ENCODE data around the gene CYP8B1.

Gene CYP8B1

DNA sequence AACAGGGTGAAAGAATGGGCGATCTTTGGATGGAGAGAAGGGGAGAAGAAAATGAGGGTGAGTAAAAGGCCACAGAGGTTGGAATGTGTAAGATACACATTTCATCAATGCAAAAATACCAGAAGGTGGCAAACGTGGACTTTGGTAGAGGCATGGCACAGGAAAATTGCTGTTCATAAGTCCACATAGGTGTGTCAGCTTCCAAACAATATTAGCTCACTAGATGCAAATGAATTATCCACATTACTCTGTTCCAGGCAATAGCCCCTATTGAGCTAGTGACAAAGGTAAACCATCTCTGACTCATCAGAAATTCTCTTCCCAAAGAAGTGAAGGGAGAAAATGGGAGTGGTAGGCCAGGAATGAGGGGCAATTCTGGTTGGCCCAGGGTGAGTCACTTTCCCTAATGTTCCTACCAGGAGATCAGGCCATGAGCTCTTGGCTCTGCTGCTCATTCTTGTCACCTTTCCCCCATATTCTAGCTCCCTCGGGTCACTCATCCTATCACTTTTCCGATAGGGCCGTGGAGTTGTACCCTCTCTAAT is 46.5 kb downstream of the CYP8B1 start:
- TF ChIP-seq, protein P1, sequence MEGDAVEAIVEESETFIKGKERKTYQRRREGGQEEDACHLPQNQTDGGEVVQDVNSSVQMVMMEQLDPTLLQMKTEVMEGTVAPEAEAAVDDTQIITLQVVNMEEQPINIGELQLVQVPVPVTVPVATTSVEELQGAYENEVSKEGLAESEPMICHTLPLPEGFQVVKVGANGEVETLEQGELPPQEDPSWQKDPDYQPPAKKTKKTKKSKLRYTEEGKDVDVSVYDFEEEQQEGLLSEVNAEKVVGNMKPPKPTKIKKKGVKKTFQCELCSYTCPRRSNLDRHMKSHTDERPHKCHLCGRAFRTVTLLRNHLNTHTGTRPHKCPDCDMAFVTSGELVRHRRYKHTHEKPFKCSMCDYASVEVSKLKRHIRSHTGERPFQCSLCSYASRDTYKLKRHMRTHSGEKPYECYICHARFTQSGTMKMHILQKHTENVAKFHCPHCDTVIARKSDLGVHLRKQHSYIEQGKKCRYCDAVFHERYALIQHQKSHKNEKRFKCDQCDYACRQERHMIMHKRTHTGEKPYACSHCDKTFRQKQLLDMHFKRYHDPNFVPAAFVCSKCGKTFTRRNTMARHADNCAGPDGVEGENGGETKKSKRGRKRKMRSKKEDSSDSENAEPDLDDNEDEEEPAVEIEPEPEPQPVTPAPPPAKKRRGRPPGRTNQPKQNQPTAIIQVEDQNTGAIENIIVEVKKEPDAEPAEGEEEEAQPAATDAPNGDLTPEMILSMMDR (conservative IDR thresholded peaks at IDR 0.05): no peak
- H3K27ac ChIP-seq: peak overlapping the region; percentile 1; the same call in 1 of the 2 replicates

DNA sequence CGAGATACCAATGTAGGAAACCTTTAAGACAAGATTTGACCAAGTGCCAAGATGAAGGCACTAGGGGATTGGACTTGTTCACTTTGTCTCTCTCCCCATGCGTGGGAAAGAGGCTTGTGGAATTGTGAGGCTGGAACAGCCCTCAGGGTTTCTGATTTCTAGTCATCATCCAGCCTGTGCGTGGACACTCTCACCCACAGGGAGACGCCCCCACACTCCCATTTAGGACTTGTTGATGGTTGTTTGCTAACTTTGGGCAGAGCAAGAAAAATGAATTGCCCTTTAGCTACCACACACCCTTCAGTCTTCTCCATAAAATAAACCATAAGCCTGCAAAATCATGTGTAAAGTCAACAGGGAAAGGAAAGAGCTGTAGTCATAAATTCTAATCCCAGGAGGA is 48.0 kb downstream of the CYP8B1 start:
- no peak overlapping the region for H3K27ac ChIP-seq
- TF ChIP-seq, protein P1 (conservative IDR thresholded peaks at IDR 0.05): no peak

DNA sequence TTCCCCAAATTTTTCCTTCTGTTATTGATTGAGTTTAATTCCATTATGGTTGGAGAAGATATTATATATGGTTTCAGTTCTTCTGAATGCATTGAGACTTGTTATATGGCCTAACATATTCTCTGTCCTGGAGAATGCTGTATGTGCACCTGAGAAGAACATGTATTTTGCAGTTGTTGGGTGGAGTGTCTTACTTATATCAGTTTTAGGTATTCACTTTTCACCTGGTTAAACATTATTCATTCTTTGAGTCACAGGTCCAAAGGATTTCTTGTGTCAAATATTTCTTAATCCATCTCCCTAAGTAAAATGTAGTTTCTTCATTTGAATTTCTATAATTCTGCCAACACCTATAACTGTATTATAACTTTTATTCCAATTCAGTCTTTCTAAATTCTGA is 48.7 kb downstream of the CYP8B1 start:
- TF ChIP-seq, protein P1 (conservative IDR thresholded peaks at IDR 0.05): no peak
- H3K27ac ChIP-seq: no peak overlapping the region

DNA sequence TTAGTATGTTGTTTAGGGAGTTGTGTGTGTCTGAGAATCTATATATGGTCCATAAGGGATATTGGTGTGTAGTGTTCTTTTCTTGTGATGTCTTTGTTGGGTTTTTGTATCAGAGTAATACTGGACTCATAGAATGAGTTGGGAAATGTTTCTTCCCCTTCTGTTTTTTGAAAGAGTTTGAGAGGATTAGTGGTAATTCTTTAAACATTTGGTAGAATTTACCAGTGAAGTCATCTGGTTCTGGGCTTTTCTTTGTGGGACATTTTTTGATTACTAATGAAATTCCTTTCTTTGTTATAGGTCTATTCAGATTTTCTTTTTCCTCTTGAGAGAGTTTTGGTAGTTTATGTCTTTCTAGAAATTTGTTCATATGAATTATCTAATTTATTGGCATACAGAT is 49.5 kb downstream of the CYP8B1 start:
- TF ChIP-seq, protein P1 (conservative IDR thresholded peaks at IDR 0.05): no peak
- peak overlapping the region; percentile 53 for H3K27ac ChIP-seq

DNA sequence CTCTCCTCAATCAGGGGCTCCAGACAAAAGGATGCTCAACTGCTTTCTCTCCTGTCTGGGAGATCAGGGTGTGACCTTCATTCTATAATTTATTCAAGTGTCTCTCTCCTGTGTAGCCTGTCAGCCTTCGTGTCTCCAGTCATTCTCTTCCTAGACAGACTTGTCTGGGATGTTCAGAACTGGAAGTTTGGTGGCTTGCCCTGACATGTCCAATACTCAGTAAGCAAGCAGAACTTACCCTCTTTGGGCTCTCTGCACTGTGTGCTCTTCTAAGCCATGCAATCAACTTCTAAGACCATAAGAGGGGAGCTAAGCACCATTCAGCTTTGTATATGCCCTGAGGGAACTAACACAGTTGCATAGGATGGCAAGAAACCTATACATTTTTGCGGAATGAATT is 52.3 kb downstream of the CYP8B1 start:
- TF ChIP-seq, protein P1 (conservative IDR thresholded peaks at IDR 0.05): no peak
- H3K27ac ChIP-seq: peak overlapping the region; percentile 28

DNA sequence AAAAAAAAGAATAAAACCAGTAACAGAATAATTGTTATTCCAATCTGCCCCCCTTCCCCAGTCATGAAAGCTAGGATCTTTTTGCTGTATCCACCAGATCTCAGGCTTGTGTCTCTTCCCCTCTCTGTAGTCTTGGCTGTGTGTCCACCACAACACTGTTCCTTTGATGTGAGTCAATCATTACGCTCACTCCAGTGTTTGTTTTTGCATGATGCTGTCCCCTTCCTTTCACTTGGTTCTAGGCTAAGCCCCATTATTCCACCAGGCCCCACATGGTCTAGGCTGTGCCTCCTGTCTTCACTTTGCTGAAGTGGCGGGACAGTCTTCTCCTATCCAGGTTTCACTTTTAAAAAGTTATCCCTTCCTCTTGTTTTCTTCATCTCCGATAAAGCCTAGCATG is 52.9 kb downstream of the CYP8B1 start:
- peak overlapping the region; percentile 28 for H3K27ac ChIP-seq
- TF ChIP-seq, protein P1 (conservative IDR thresholded peaks at IDR 0.05): no peak

Data from VCaP (cell line).